RPMI7951 (cell line): Measurements from ENCODE around the gene F7. TPM values are rescaled to one million over a fixed set of nuclear protein-coding genes. Genes with fewer than 3 reads are reported as not detected.
"Not testable (repeated sequence)": the region's sequence is repeated elsewhere in the genome, so short reads cannot be mapped to it uniquely, and the experiment has no call there.

Experiments used
- DNase-seq: peaks from one replicate; pipeline ENCODE4 v3.0.0-alpha.2; 2012; ENCODE audit warnings: low read depth
- total RNA-seq: library from RNA; depleted of rRNA; stranded (reverse); fragments of >200 nt; shearing (Covaris generic); gene quantifications from 2 replicates; pipeline ENCODE4 v1.2.3, GENCODE V29; 2014

F7 gene
- total RNA-seq, 1 experiment from 2014 or later = not detected

GRCh38 chr13:113102302-113102701 is 3.3 kb upstream of the F7 start:
- DNase-seq = not testable (repeated sequence)

- no peak for DNase-seq
Observed at GRCh38 chr13:113102727-113103126, 2.9 kb upstream of the F7 start.

GRCh38 chr13:113103646-113104045 is 1.9 kb upstream of the F7 start:
- no peak for DNase-seq

GRCh38 chr13:113105921-113106452 is 396 bp downstream of the F7 start:
- DNase-seq = no peak

- DNase-seq = no peak
Observed at GRCh38 chr13:113106711-113107351, 1.2 kb downstream of the F7 start.

- not testable (repeated sequence) for DNase-seq
Observed at GRCh38 chr13:113108521-113108920, 2.9 kb downstream of the F7 start.

- no peak for DNase-seq
Observed at GRCh38 chr13:113109151-113110047, 3.8 kb downstream of the F7 start.

- DNase-seq = no peak
Observed at GRCh38 chr13:113110048-113110851, 4.7 kb downstream of the F7 start.

GRCh38 chr13:113110852-113111315 is 5.3 kb downstream of the F7 start:
- no peak for DNase-seq

- not testable (repeated sequence) for DNase-seq
Observed at GRCh38 chr13:113111821-113112220, 6.2 kb downstream of the F7 start.

- DNase-seq = not testable (repeated sequence)
Observed at GRCh38 chr13:113112475-113112874, 6.9 kb downstream of the F7 start.

- no peak for DNase-seq
Observed at GRCh38 chr13:113112893-113113845, 7.6 kb downstream of the F7 start.

- no peak for DNase-seq
Observed at GRCh38 chr13:113113846-113114271, 8.3 kb downstream of the F7 start.

- no peak for DNase-seq
Observed at GRCh38 chr13:113114511-113115362, 9.1 kb downstream of the F7 start.

- no peak for DNase-seq
Observed at GRCh38 chr13:113115363-113116205, 10.0 kb downstream of the F7 start.

GRCh38 chr13:113116206-113116800 is 10.7 kb downstream of the F7 start:
- DNase-seq = no peak

- DNase-seq = no peak
Observed at GRCh38 chr13:113116871-113117271, 11.3 kb downstream of the F7 start.

- no peak for DNase-seq
Observed at GRCh38 chr13:113117335-113117872, 11.8 kb downstream of the F7 start.
